GM12874 (cell line): ENCODE data around the gene PER1.

Source experiments
- TF ChIP-seq, protein P1 (sequence below): IDR thresholded peaks from 2 replicates; pipeline ENCODE4 v1.5.1; 2011; ENCODE audit warnings: low read depth, mild to moderate bottlenecking, control low read depth, low read length, moderate library complexity; ENCODE audit not compliant: insufficient read depth

PER1 gene

DNA sequence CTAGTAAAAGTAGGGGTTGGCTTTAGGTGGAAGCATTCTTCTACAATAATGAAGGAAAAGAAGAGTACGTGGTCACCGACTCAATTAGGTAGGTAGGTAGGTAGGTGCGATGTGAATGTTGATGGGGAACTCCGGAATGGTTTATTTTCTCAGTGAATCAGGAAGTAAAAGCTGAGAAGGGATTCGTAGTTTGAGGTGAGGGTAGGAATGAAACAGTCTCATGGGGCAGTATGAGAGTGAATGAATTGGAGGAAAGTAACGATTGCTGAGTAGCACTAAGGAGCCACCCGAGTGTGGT, 13.9 kb downstream of the PER1 start:
- TF ChIP-seq, protein P1, sequence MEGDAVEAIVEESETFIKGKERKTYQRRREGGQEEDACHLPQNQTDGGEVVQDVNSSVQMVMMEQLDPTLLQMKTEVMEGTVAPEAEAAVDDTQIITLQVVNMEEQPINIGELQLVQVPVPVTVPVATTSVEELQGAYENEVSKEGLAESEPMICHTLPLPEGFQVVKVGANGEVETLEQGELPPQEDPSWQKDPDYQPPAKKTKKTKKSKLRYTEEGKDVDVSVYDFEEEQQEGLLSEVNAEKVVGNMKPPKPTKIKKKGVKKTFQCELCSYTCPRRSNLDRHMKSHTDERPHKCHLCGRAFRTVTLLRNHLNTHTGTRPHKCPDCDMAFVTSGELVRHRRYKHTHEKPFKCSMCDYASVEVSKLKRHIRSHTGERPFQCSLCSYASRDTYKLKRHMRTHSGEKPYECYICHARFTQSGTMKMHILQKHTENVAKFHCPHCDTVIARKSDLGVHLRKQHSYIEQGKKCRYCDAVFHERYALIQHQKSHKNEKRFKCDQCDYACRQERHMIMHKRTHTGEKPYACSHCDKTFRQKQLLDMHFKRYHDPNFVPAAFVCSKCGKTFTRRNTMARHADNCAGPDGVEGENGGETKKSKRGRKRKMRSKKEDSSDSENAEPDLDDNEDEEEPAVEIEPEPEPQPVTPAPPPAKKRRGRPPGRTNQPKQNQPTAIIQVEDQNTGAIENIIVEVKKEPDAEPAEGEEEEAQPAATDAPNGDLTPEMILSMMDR: no peak

DNA sequence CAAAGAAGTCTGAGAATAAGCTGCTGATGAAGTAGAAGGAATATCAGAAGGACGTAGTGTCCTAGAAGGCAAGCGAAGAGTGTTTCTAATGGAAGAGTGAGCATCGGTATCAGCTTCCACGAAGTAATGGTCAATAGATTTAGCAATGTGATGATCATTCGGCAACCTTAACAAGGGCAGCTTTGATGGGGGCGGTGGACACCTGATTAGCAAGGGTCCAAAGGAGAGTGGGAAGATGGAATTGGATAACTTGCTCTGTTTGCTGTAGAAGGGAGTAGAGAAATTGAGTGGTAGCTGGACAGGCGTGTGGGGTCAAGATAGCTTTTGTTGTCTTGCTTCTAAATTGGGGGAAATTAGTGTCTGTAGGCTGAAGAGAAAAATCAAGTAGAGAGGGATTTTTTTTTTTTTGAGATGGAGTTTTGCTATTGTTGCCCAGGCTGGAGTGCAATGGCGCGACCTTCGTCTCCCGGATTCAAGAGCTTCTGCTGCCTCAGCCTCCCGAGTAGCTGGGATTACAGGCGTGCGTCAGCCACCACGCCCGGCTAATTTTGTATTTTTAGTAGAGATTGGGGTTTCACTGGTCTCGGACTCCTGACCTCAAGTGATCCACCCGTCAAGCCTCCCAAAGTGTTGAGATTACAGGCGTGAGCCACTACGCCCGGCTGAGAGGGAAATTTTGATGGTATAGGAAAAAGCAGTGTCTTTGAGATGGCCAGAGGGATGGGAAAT, 14.4 kb downstream of the PER1 start:
- TF ChIP-seq, protein P1: no peak

DNA sequence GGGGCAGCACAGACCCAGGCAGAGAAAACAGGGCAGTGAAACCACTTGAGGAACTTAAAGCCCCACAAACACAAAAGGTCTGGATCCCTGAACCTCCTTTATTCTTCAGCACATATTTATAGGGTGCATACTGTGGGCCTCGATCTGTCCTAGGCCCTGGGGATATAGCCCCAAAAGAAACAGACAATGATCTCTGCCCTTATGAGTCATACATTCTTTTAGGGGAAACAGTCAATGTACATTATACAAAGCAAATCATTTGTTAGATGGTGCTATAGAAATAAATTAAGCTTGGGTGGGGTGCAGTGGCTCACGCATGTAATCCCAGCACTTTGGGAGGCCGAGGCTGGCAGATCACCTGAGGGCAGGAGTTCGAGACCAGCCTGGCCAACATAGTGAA, 18.3 kb downstream of the PER1 start:
- TF ChIP-seq, protein P1: no peak

DNA sequence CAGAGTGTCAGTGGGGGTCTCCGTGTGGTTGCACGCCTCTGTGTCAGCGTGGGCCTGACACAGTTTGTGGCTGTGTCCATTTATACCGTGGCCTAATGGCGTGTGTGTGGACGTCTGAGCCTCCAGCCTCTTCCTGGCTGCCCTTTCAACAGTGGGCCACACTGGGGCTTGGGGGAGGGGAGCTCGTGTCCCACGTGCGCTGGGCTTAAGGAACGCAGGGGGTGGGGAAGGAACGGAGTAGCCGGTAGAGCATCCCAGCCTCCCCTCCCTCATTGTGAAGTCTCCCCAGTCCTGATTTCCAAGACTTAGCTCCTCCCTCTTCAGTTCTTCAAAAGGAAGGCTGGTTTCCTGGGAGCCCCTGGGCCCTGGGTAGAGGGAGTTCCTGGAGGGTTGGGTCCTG, 18.8 kb downstream of the PER1 start:
- TF ChIP-seq, protein P1: no peak

DNA sequence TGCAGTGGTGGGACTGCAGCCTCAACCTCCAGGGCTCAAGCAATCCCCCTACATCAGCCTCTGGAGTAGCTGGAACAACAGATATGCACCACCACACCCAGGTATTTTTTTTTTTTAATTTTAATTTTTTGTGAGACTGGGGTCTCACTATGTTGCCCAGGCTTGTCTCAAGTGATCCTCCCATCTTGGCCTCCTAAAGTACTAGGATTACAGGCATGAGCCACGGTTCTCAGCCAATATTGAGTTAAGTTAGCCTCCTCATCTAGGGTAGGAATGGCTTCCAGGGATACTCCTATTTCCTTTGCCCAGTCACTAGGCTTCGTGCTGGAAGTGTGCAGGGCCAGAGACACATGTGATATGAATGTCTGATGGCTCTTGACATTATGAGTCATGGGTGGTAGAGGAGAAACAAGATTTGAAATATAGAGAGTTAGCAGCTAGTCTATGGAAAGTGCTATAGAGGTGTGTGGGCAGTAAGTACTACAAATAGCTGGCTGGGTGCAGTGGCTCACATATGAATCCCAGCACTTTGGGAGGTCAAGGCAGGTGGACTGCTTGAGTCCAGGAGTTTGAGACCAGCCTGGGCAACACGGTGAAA, 20.3 kb downstream of the PER1 start:
- TF ChIP-seq, protein P1: no peak

DNA sequence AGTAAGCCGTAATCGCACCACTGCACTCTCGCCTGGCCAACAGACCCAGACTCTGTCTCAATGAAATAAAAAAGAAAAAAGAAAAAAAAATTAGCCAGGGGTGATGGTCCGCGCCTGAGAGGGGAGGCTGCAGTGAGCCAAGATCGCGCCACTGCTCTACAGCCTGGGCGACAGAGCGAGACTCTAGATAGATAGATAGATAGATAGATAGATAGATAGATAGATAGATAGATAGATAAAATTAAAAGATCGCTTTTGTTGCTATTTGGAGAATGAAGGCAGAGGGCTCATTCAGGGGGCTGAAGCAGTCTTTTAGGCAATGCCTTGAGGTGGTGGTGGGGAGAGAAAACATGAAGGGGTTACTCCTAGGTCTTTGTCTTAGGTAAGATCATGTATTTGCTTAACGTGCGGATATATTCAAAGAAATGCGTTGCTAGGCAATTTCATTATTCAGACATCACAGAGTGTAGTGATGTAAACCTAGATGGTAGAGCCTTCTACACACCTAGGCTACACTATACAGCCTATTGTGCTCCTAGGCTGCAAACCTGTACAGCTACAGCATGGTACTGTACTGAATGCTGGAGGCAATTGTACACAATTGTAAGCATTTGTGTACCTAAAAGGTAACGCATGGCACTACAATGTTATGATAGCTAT, 23.9 kb downstream of the PER1 start:
- TF ChIP-seq, protein P1: no peak

DNA sequence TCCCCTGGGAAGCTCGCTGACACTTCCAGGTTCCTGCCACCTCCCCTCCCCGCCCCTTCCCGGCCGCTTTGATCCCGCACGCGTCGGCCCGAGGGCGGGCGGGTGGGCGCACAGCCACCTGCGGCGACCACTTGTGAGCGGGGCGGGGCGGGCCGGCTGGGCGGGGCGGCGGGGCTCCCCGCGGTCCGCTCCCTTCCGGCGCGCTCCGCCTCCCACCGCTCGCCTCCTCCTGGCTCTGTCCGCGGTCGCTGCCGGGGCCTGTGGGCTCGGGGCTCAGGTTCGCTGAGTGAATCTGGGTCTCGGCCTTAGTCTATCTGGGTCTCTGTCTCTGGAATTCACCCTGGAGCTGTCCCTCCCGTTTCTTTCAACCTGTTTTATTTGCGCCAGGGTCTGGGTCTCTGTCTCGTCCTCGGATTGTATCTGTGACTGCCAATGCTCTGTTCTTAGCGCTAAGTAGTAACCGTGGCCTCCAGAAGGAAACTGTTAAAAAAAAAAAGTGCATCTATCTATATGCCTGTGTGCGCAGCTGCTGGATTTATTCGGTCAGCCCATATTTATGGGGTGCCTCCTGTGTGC, 25.6 kb downstream of the PER1 start:
- TF ChIP-seq, protein P1: no peak
